Thoracic aorta (tissue), 2 donors: Measurements from ENCODE around the gene RAB13. TPM values are rescaled to one million over a fixed set of nuclear protein-coding genes. Genes with fewer than 3 reads are reported as not detected.

Experiments
- ATAC-seq: fragments of 150-250 bp; one replicate; pipeline ENCODE4 v1.8.0; 2017; ENCODE audit warnings: low read depth; ENCODE audit not compliant: insufficient number of reproducible peaks, low FRiP score
- DNase-seq: peaks from one replicate; pipeline ENCODE4 v3.0.0-alpha.2; 2020; ENCODE audit warnings: low spot score
- H3K27ac ChIP-seq, 2 donors: fragments of 200-600 bp; sonication (generic); 1 replicate in 1 of 2; 2 replicates in 1 of 2; pipeline ENCODE4 v1.5.1; 2016; ENCODE audit warnings: mild to moderate bottlenecking in 2 of 2, moderate library complexity in 2 of 2
- H3K27me3 ChIP-seq: fragments of 200-600 bp; sonication (generic); replicated peaks from 2 replicates; pipeline ENCODE4 v1.6.0; 2016; ENCODE audit warnings: mild to moderate bottlenecking; ENCODE audit not compliant: insufficient read depth
- H3K36me3 ChIP-seq: fragments of 200-600 bp; sonication (generic); one replicate; pipeline ENCODE4 v1.5.1; 2016
- H3K4me1 ChIP-seq, 2 donors: fragments of 200-600 bp; sonication (generic); 1 replicate in 1 of 2; 2 replicates in 1 of 2; pipeline versions ENCODE4 v1.5.1 to v1.6.0; 2016; ENCODE audit warnings: low read depth in 2 of 2, mild to moderate bottlenecking in 1 of 2; ENCODE audit not compliant: control insufficient read depth in 1 of 2
- H3K4me3 ChIP-seq: fragments of 200-600 bp; sonication (generic); 2 replicates; pipeline ENCODE4 v1.5.1; 2016; ENCODE audit warnings: mild to moderate bottlenecking
- H3K9me3 ChIP-seq: fragments of 200-600 bp; sonication (generic); 2 replicates; pipeline ENCODE4 v1.5.1; 2016
- CTCF ChIP-seq: fragments of 200-600 bp; sonication (generic); IDR thresholded peaks from one replicate; pipeline ENCODE4 v1.5.1; 2019; ENCODE audit warnings: antibody characterized with exemption
- total RNA-seq, 2 donors: library from RNA; depleted of rRNA; stranded (reverse); fragments of >200 nt; gene quantifications; one replicate each; pipeline versions ENCODE4 v1.1.0 to v1.2.3, GENCODE V29; 2016

RAB13 gene
- total RNA-seq, 2 donors from 2014 or later, result 36.0 to 48.3 TPM

- ATAC-seq (peak; percentile 34), DNase-seq (no peak)
- H3K4me1 ChIP-seq, result peaks cover 14 to 24% of the 10 kb centered on the region in 2 donors
- H3K9me3 ChIP-seq, result no peaks in the 10 kb centered on the region
- peaks cover 41% of the 10 kb centered on the region for H3K36me3 ChIP-seq
- H3K27me3 ChIP-seq, result no peaks in the 10 kb centered on the region
- H3K27ac ChIP-seq, result peak overlapping the region; percentile 93 to 95
- no peak for TF ChIP-seq CTCF
- H3K4me3 ChIP-seq, result peak overlapping the region; percentile 94
These were observed 40.9 kb downstream of the RAB13 start for GRCh38 chr1:153945131-153945794.

- no peak for TF ChIP-seq CTCF
- ATAC-seq (no peak), DNase-seq (no peak)
- Histone ChIP-seq H3K27me3 (no peaks in the 10 kb centered on the region), H3K9me3 (no peaks in the 10 kb centered on the region), H3K4me1 (peaks cover 14 to 24% of the 10 kb centered on the region in 2 donors), H3K36me3 (peaks cover 39% of the 10 kb centered on the region), H3K27ac (peak overlapping the region; percentile 93 to 95), H3K4me3 (peak overlapping the region; percentile 94)
These were observed 41.4 kb downstream of the RAB13 start for GRCh38 chr1:153944827-153945117.

GRCh38 chr1:153944005-153944826 lies 41.9 kb downstream of the RAB13 start:
- no peaks in the 10 kb centered on the region for H3K27me3 ChIP-seq
- ATAC-seq (no peak), DNase-seq (no peak)
- peaks cover 41% of the 10 kb centered on the region for H3K36me3 ChIP-seq
- no peak for TF ChIP-seq CTCF
- H3K4me3 ChIP-seq, result peak overlapping the region; percentile 94
- peaks cover 14 to 24% of the 10 kb centered on the region in 2 donors for H3K4me1 ChIP-seq
- peak overlapping the region; percentile 93 to 95 for H3K27ac ChIP-seq
- no peaks in the 10 kb centered on the region for H3K9me3 ChIP-seq

- ATAC-seq (no peak), DNase-seq (no peak)
- H3K36me3 ChIP-seq, result peaks cover 28% of the 10 kb centered on the region
- no peaks in the 10 kb centered on the region for H3K27me3 ChIP-seq
- H3K4me1 ChIP-seq, result peaks cover 14 to 24% of the 10 kb centered on the region in 2 donors
- H3K27ac ChIP-seq, result no peak overlapping the region
- no peak for TF ChIP-seq CTCF
- H3K4me3 ChIP-seq, result no peak overlapping the region
- no peaks in the 10 kb centered on the region for H3K9me3 ChIP-seq
These were observed 43.2 kb downstream of the RAB13 start for GRCh38 chr1:153942766-153943549.
